HL-60 (cell line): ENCODE results near the gene SMOC2.

ENCODE experiments used
- CTCF ChIP-seq: IDR thresholded peaks from one replicate; pipeline ENCODE4 v1.5.1; 2011; ENCODE audit warnings: low read length, control low read depth, inconsistent platforms; ENCODE audit not compliant: insufficient read depth
- POLR2AphosphoS5 ChIP-seq: IDR thresholded peaks from 2 replicates; pipeline ENCODE4 v1.6.1; 2012; ENCODE audit warnings: low read depth

- TF ChIP-seq CTCF = no peak
- no peak for TF ChIP-seq POLR2AphosphoS5
Measured at GRCh38 chr6:168559574-168560098, 118.7 kb downstream of the SMOC2 start.
